AG04449 (cell line): ENCODE measurements around the gene RPS6KA5.
"Not testable (repeated sequence)": the region's sequence is repeated elsewhere in the genome, so short reads cannot be mapped to it uniquely, and the experiment has no call there.

Experiments used
- CTCF ChIA-PET: fragments of 350-600 bp; formaldehyde crosslinking; extraction: SDS; loops from one replicate; lab custom pipeline; 2021; ENCODE audit warnings: antibody characterized with exemption; lab: Yijun Ruan, JAX
- POLR2A ChIA-PET: fragments of 400-600, 350-600 bp; formaldehyde crosslinking; extraction: SDS; loops from one replicate; lab custom pipeline; 2020; ENCODE audit warnings: antibody characterized with exemption, inconsistent platforms; lab: Yijun Ruan, JAX
- DNase-seq: peaks from one replicate; pipeline ENCODE4 v3.0.0-alpha.2; 2010; ENCODE audit warnings: low read depth, low spot score
- H3K4me3 ChIP-seq: 2 replicates; pipeline ENCODE4 v1.5.1; 2011; ENCODE audit warnings: low read depth, mild to moderate bottlenecking, control low read depth, low read length
- TF ChIP-seq, protein P1 (sequence below): IDR thresholded peaks from one replicate; pipeline ENCODE4 v1.5.1; 2011; ENCODE audit warnings: mild to moderate bottlenecking, moderate library complexity, low read length, control low read depth, inconsistent platforms; ENCODE audit not compliant: insufficient read depth; ENCODE audit errors: missing control alignments

Gene RPS6KA5

DNA sequence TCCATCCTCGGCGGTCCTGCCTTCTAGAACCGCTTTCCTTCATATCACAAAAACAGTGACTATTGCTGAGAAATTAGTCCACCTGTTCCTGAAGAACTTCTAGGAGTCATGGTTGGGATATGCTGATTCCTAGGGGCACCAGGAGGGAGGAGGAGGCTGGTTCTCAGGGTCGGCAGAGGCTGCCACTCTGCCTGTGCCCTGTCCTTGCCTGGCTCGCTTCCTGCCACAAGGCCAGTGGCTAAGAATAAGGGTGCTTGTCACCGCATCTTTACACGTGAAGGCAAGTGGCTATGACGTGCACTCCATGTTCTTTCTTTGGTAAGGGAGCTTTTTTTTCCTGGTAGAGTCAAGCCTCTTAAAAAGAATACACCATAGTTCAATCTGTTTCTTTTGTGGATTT is 34.7 kb upstream of the RPS6KA5 start:
- ChIA-PET CTCF (interaction anchor here (1.5 kb wide), 1 partner anchor 78 kb away, joined by 3 read pairs; no protein-coding TSS in a partner anchor), POLR2A (no interaction called here)

GRCh38 chr14:91094772-91095171 is 34.3 kb upstream of the RPS6KA5 start:
- POLR2A ChIA-PET: no interaction called here

More for the DNA sequence above, 34.7 kb upstream of the RPS6KA5 start:
- no peak overlapping the region for H3K4me3 ChIP-seq
- DNase-seq: no peak
- TF ChIP-seq, protein P1, sequence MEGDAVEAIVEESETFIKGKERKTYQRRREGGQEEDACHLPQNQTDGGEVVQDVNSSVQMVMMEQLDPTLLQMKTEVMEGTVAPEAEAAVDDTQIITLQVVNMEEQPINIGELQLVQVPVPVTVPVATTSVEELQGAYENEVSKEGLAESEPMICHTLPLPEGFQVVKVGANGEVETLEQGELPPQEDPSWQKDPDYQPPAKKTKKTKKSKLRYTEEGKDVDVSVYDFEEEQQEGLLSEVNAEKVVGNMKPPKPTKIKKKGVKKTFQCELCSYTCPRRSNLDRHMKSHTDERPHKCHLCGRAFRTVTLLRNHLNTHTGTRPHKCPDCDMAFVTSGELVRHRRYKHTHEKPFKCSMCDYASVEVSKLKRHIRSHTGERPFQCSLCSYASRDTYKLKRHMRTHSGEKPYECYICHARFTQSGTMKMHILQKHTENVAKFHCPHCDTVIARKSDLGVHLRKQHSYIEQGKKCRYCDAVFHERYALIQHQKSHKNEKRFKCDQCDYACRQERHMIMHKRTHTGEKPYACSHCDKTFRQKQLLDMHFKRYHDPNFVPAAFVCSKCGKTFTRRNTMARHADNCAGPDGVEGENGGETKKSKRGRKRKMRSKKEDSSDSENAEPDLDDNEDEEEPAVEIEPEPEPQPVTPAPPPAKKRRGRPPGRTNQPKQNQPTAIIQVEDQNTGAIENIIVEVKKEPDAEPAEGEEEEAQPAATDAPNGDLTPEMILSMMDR: no peak

DNA sequence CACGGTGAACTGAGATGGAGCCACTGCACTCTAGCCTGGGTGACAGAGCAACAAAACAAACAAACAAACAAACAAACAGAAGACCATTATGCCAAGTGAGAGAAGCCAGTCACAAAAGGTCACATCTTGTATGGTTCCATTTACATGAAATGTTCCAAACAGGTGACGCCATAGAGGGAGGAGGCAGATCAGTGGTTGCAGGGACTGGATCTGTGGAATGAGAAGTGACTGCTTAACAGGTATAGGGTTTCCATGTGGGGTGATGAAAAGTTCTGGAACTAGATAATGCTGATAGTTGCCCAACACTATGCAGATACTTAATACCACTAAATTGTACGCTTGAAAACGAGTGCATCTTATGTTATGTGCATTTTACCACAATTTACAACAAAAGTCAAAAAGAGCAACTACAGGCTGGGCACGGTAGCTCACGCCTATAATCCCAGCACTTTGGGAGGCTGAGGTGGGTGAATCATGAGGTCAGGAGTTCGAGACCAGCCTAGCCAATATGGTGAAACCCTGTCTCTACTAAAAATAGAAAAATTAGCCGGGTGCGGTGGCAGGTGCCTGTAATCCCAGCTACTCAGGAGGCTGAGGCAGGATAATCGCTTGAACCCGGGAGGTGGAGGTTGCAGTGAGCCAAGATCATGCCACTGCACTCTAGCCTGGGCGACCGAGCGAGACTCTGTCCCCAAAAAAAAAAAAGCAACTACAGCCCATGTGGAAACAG is 33.5 kb upstream of the RPS6KA5 start:
- CTCF ChIA-PET, POLR2A ChIA-PET, DNase-seq, H3K4me3 ChIP-seq: not testable (repeated sequence)

More at GRCh38 chr14:91094772-91095171, 34.3 kb upstream of the RPS6KA5 start:
- TF ChIP-seq, protein P1: no peak
- no peak overlapping the region for H3K4me3 ChIP-seq
- CTCF ChIA-PET: no interaction called here
- DNase-seq: no peak

DNA sequence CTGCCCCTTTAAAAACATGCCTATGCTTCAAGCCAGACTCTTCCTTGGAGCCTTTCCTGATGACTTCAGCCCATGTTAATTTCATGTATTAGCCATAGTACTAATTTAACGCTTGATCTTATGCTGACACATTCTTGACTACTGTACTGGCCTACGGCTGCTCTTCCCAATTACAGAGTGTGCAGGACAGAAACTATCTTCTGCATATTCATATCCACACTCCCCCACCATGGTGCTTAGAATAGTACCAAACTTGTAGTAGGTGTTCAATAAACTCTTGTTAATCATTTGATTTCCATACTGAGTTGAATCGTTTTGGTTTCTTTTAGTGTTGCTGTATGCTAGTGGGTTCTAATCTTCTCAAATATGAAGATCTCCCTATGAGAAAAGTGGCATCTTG is 31.6 kb upstream of the RPS6KA5 start:
- POLR2A ChIA-PET: no interaction called here
- no peak overlapping the region for H3K4me3 ChIP-seq
- DNase-seq: no peak
- TF ChIP-seq, protein P1: no peak
- CTCF ChIA-PET: no interaction called here

GRCh38 chr14:91090743-91091142 is 30.3 kb upstream of the RPS6KA5 start:
- ChIA-PET POLR2A (no interaction called here), CTCF (no interaction called here)
- TF ChIP-seq, protein P1: no peak
- no peak for DNase-seq
- no peak overlapping the region for H3K4me3 ChIP-seq

- DNase-seq: no peak
- TF ChIP-seq, protein P1: no peak
- H3K4me3 ChIP-seq: no peak overlapping the region
- ChIA-PET POLR2A (no interaction called here), CTCF (no interaction called here)
These were observed 29.6 kb upstream of the RPS6KA5 start for GRCh38 chr14:91089958-91090535.
